Loucy (cell line): Measurements from ENCODE around the gene RSPH10B2.
"Not testable (repeated sequence)": the region's sequence is repeated elsewhere in the genome, so short reads cannot be mapped to it uniquely, and the experiment has no call there.

ENCODE experiments used
- H2AFZ ChIP-seq: fragments of 200-600 bp; sonication (generic); 2 replicates; pipeline ENCODE4 v1.6.0; 2016; ENCODE audit warnings: antibody characterized with exemption, mild to moderate bottlenecking, low read length, moderate library complexity
- H3F3A ChIP-seq: fragments of 200-600 bp; 2 replicates; pipeline ENCODE4 v1.6.0; 2016; ENCODE audit warnings: antibody characterized with exemption, low read depth, mild to moderate bottlenecking
- H3K27me3 ChIP-seq: fragments of 200-600 bp; sonication (generic); 2 replicates; pipeline ENCODE4 v1.6.1; 2014; ENCODE audit warnings: low read length, mild to moderate bottlenecking; ENCODE audit not compliant: insufficient read depth, poor library complexity, severe bottlenecking
- H3K36me3 ChIP-seq: fragments of 200-600 bp; sonication (generic); 2 replicates; pipeline ENCODE4 v1.6.1; 2016; ENCODE audit warnings: low read length; ENCODE audit not compliant: insufficient read depth
- H3K4me1 ChIP-seq: fragments of 200-600 bp; sonication (generic); 2 replicates; pipeline ENCODE4 v1.5.1; 2014; ENCODE audit warnings: low read length, mild to moderate bottlenecking; ENCODE audit not compliant: insufficient read depth, poor library complexity, severe bottlenecking
- H3K4me2 ChIP-seq: fragments of 200-600 bp; sonication (generic); 2 replicates; pipeline ENCODE4 v1.6.0; 2014; ENCODE audit warnings: antibody characterized with exemption, low read length, low read depth, mild to moderate bottlenecking; ENCODE audit not compliant: poor library complexity, severe bottlenecking
- H3K4me3 ChIP-seq: fragments of 200-600 bp; sonication (generic); 2 replicates; pipeline ENCODE4 v1.5.1; 2014; ENCODE audit warnings: low read length, mild to moderate bottlenecking, mixed read lengths; ENCODE audit not compliant: poor library complexity, severe bottlenecking
- H3K79me2 ChIP-seq: fragments of 200-600 bp; sonication (generic); 2 replicates; pipeline ENCODE4 v1.6.1; 2014; ENCODE audit warnings: low read length; ENCODE audit not compliant: insufficient read depth
- H3K9ac ChIP-seq: fragments of 200-600 bp; sonication (generic); 2 replicates; pipeline ENCODE4 v1.6.0; 2014; ENCODE audit warnings: mild to moderate bottlenecking, low read depth, low read length, moderate library complexity; ENCODE audit not compliant: poor library complexity, severe bottlenecking
- H3K9me2 ChIP-seq: fragments of 200-600 bp; sonication (generic); replicated peaks from 2 replicates; pipeline ENCODE4 v1.6.1; 2016; ENCODE audit warnings: low read depth, low read length, mixed read lengths
- H3K9me3 ChIP-seq: fragments of 200-600 bp; sonication (generic); 2 replicates; pipeline ENCODE4 v1.6.1; 2014; ENCODE audit warnings: mild to moderate bottlenecking, antibody characterized with exemption, low read length, low read depth; ENCODE audit not compliant: insufficient read depth
- H4K20me1 ChIP-seq: fragments of 200-600 bp; sonication (generic); 2 replicates; pipeline ENCODE4 v1.6.0; 2014; ENCODE audit warnings: antibody characterized with exemption, low read length, mild to moderate bottlenecking; ENCODE audit not compliant: insufficient read depth, poor library complexity, severe bottlenecking

Gene RSPH10B2

DNA sequence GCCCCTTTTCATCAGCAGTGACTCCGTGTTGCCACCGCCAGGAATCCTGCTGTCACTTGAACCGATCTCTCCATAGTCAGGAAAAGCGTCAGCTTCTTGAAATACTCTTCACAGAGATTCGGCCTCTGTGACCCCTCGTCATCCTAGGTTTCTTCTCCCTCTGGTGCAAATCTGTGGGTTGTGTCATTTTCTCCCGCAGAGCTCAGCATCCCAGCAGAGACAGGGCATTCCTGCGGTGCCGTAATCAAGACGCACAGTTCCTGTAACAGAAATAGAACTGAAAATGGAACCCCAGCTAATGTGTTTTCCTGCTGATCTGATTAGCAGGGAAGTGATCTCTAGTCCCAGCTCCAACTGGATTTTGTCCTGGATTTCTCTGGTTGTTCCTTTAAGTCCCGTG is 40.4 kb downstream of the RSPH10B2 start:
- not testable (repeated sequence) for H3K4me1 ChIP-seq, H3K36me3 ChIP-seq, H2AFZ ChIP-seq, H3K9me3 ChIP-seq, H3F3A ChIP-seq, H3K79me2 ChIP-seq, H4K20me1 ChIP-seq, H3K4me2 ChIP-seq, H3K9me2 ChIP-seq, H3K9ac ChIP-seq, H3K27me3 ChIP-seq, H3K4me3 ChIP-seq

DNA sequence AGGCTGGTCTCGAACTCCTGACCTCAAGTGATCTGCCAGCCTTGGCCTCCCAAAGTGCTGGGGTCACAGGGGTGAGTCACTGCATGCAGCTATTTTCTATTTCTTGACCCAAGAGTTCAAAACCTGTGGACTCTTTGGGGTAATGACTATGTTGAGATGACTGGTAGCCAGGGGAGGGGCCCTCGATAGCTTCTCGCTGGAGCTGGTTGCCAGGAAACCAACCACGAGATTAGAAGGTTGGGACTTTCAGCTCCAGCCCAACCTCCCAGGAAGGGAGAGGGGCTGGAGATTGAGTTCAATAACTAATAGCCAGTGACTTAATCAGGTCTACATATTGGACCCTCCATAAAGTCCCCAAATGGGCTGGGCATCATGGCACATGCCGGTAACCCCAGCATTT is 43.3 kb downstream of the RSPH10B2 start:
- not testable (repeated sequence) for H4K20me1 ChIP-seq, H3K79me2 ChIP-seq, H2AFZ ChIP-seq, H3K27me3 ChIP-seq, H3K4me2 ChIP-seq, H3K9me3 ChIP-seq, H3K4me3 ChIP-seq, H3K9me2 ChIP-seq, H3K4me1 ChIP-seq, H3K9ac ChIP-seq, H3K36me3 ChIP-seq, H3F3A ChIP-seq

- H3K9me2 ChIP-seq, H3F3A ChIP-seq, H3K79me2 ChIP-seq, H3K4me1 ChIP-seq, H2AFZ ChIP-seq, H3K9ac ChIP-seq, H3K36me3 ChIP-seq, H3K4me3 ChIP-seq, H3K9me3 ChIP-seq, H4K20me1 ChIP-seq, H3K27me3 ChIP-seq, H3K4me2 ChIP-seq: not testable (repeated sequence)
Measured at GRCh38 chr7:6798047-6798446, 44.1 kb downstream of the RSPH10B2 start.

DNA sequence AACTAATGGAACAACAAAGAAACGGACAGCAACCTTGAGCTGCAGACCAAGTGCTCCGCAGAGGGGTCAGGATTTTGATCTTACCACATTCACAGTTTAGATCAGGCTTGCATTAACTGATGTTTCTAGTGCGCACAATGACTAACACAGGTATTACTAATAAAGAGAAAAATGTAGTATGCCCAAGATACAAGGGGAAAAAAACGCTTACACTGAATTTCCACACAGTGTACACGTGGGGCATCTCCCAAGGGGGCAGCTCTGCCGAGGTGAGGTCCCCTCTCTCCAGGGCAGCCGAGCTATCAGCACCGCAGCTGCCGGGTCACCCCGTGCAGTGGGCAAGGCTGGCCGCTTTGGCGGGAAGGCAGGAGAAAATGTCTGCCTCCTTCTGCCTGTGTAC is 46.0 kb downstream of the RSPH10B2 start:
- H3K9me3 ChIP-seq, H3K9ac ChIP-seq, H3K36me3 ChIP-seq, H3K9me2 ChIP-seq, H3K4me3 ChIP-seq, H3K4me1 ChIP-seq, H3K4me2 ChIP-seq, H4K20me1 ChIP-seq, H3K27me3 ChIP-seq, H3F3A ChIP-seq, H3K79me2 ChIP-seq, H2AFZ ChIP-seq: not testable (repeated sequence)

DNA sequence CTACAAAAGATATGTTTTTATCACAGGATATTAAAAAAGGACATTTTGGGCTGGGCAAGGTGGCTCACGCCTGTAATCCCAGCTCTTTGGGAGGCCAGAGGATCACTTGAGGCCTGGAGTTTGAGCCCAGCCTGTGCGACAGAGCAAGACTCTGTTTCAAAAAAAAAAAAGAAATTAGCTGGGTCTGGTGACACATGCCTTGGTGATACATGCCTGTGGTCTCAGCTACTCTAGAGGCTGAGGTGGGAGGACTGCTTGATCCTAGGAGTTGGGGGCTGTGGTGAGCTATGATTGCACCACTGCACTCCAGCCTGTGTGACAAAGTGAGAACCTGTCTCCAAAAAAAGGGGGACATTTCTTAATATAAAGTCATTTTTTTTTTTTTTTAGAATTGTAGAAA is 46.4 kb downstream of the RSPH10B2 start:
- not testable (repeated sequence) for H3K4me1 ChIP-seq

GRCh38 chr7:6807393-6807918 is 53.6 kb downstream of the RSPH10B2 start:
- H3K9me2 ChIP-seq, H3K4me1 ChIP-seq, H3K4me2 ChIP-seq, H3K27me3 ChIP-seq, H3K4me3 ChIP-seq, H3F3A ChIP-seq, H2AFZ ChIP-seq, H3K9ac ChIP-seq, H3K9me3 ChIP-seq, H4K20me1 ChIP-seq, H3K79me2 ChIP-seq, H3K36me3 ChIP-seq: not testable (repeated sequence)

More for the DNA sequence above, 46.4 kb downstream of the RSPH10B2 start:
- not testable (repeated sequence) for H3K9me2 ChIP-seq, H4K20me1 ChIP-seq, H3K4me2 ChIP-seq, H3K4me3 ChIP-seq, H3K9me3 ChIP-seq, H3K36me3 ChIP-seq, H3K27me3 ChIP-seq, H3K79me2 ChIP-seq, H2AFZ ChIP-seq, H3F3A ChIP-seq, H3K9ac ChIP-seq

DNA sequence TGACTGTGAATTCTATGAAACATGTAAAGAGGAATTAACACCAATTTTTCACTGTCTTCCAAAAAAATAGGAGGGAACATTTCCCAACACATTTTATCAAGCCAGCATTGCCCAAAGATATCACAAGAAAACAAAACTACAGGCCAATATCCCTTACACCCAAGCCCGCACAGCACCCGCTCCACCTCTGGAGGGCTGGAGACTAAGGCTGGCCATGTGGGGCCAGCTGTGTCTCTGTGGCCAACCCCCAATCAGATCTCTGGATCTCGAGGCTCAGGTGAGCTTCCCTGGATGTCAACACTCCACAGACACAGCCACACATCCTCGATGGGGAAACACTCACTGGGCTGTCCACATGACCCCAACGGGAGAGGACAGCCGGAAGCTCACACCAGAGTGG is 54.1 kb downstream of the RSPH10B2 start:
- not testable (repeated sequence) for H3F3A ChIP-seq, H3K79me2 ChIP-seq, H3K4me2 ChIP-seq, H2AFZ ChIP-seq, H3K9me3 ChIP-seq, H3K36me3 ChIP-seq, H3K4me3 ChIP-seq, H3K27me3 ChIP-seq, H3K9ac ChIP-seq, H3K9me2 ChIP-seq, H3K4me1 ChIP-seq, H4K20me1 ChIP-seq

- not testable (repeated sequence) for H3K79me2 ChIP-seq, H3K4me2 ChIP-seq, H3K27me3 ChIP-seq, H3K9me2 ChIP-seq, H4K20me1 ChIP-seq, H3F3A ChIP-seq, H3K4me1 ChIP-seq, H3K9ac ChIP-seq, H3K9me3 ChIP-seq, H3K36me3 ChIP-seq, H3K4me3 ChIP-seq, H2AFZ ChIP-seq
Measured at GRCh38 chr7:6813011-6813410, 59.1 kb downstream of the RSPH10B2 start.
